Upper lobe of right lung (tissue), 1 donor: ENCODE results near the gene EIF2B5. TPM values are rescaled to one million over a fixed set of nuclear protein-coding genes. Genes with fewer than 3 reads are reported as not detected.

Experiments used
- ATAC-seq: fragments of 200-7000 bp; cut with Tn5 transposase; one replicate; pipeline ENCODE4 v1.9.1; 2020; ENCODE audit warnings: mild to moderate bottlenecking, moderate library complexity
- DNase-seq: peaks from one replicate; pipeline ENCODE4 v3.0.0-alpha.2; 2020
- H3K27ac ChIP-seq: fragments of 200-600 bp; one replicate; pipeline ENCODE4 v1.8.0; 2022
- H3K27me3 ChIP-seq: fragments of 200-600 bp; one replicate; pipeline ENCODE4 v1.8.0; 2022; ENCODE audit warnings: mild to moderate bottlenecking
- H3K36me3 ChIP-seq: fragments of 200-600 bp; one replicate; pipeline ENCODE4 v1.8.0; 2022
- H3K4me1 ChIP-seq: fragments of 200-600 bp; one replicate; pipeline ENCODE4 v1.8.0; 2022
- H3K4me3 ChIP-seq: fragments of 200-600 bp; one replicate; pipeline ENCODE4 v1.8.0; 2022; ENCODE audit warnings: mild to moderate bottlenecking
- H3K9me3 ChIP-seq: fragments of 200-600 bp; one replicate; pipeline ENCODE4 v1.8.0; 2022
- intact Hi-C: fragments of 100-400 bp; cut with DNase I; formaldehyde crosslinking; loops from one replicate; pipeline ENCODE4 v1.11.0; 2022
- total RNA-seq: library from RNA; stranded (reverse); fragmentation: NEBNext Ultra II Directional; extraction: Animal tissue kit (Norgen Biotek cat#: 25700); gene quantifications from one replicate; pipeline ENCODE4 v1.2.1, GENCODE V29; 2021
- TF ChIP-seq, protein P1 (sequence below): fragments of 200-600 bp; IDR thresholded peaks from one replicate; pipeline ENCODE4 v1.8.0; 2022; ENCODE audit warnings: antibody characterized with exemption
- donor health status: DM: no; HTN: yes; CAD: no; lungs with severe emphysema.

EIF2B5 gene
- total RNA-seq, 1 donor from 2014 or later, result 37.6 TPM

DNA sequence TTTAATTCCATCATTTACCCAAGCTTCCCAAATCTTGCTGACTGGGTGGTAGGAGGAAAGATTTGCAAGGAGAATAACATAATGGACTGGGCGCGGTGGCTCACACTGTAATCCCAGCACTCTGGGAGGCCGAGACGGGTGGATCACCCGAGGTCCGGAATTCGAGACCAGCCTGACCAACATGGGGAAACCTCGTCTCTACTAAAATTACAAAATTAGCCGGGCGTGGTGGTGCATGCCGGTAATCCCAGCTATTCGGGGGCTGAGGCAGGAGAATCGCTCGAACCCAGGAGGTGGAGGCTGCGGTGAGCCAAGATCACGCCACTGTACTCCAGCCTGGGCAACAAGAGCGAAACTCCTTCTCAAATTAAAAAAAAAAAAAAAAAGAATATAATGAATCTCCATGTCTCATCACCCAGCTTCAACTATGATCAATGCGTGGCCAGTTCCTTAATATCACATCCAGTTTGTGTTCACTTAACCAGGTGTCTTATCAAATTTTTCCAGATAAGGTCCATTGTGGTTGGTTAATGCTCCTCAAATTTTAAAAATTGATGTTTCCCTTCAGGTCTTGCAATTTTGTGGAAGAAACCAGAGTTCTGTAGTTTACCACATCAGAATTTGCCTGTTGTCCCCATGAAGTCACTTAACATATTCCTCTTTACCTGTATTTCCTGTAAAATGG lies 49.5 kb downstream of the EIF2B5 start:
- Histone ChIP-seq H3K27ac (peak overlapping the region; percentile 80), H3K4me3 (no peak overlapping the region), H3K27me3 (no peaks in the 10 kb centered on the region), H3K4me1 (peaks cover 19% of the 10 kb centered on the region), H3K9me3 (no peaks in the 10 kb centered on the region), H3K36me3 (peaks cover 66% of the 10 kb centered on the region)
- DNase-seq (no peak), ATAC-seq (no peak)
- intact Hi-C loops, result no loop called here
- TF ChIP-seq, protein P1, sequence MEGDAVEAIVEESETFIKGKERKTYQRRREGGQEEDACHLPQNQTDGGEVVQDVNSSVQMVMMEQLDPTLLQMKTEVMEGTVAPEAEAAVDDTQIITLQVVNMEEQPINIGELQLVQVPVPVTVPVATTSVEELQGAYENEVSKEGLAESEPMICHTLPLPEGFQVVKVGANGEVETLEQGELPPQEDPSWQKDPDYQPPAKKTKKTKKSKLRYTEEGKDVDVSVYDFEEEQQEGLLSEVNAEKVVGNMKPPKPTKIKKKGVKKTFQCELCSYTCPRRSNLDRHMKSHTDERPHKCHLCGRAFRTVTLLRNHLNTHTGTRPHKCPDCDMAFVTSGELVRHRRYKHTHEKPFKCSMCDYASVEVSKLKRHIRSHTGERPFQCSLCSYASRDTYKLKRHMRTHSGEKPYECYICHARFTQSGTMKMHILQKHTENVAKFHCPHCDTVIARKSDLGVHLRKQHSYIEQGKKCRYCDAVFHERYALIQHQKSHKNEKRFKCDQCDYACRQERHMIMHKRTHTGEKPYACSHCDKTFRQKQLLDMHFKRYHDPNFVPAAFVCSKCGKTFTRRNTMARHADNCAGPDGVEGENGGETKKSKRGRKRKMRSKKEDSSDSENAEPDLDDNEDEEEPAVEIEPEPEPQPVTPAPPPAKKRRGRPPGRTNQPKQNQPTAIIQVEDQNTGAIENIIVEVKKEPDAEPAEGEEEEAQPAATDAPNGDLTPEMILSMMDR, result no peak

DNA sequence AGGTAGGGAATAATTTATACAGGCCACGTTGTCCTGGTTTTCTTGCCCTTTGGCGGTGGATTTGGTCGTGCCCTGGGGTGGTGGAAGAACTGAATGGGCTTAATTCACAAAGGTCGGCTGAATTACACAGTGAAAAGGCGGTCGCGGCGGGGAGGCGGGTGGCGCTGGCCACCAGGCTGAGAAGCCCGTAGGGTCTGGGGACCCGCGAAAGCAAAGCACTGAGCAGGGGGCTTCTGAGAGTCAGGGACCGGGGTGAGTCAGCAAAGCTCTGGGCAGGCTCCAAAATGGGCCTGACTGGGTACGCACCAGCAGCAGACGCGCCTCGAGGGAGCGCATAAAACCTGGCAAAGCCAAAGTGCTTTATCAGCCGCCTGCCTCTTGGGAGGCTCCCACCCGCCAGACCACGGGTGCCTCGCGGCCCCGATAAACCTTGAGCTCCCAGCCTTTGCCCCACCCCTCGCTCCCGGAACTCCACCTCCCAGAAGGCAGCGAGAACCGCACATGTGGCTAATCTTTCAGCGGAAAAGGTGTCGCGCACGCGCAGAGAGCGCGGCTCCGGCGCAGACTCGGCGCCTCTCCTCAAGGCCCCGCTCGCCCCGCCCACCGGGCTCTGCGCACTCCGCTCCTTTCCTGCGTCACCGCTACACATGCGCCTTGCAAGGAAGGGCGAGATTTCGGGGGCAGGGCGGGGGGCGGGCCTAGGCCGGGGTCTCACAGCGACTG lies 50.5 kb downstream of the EIF2B5 start:
- intact Hi-C loops, result no loop called here
- TF ChIP-seq, protein P1, result no peak

DNA sequence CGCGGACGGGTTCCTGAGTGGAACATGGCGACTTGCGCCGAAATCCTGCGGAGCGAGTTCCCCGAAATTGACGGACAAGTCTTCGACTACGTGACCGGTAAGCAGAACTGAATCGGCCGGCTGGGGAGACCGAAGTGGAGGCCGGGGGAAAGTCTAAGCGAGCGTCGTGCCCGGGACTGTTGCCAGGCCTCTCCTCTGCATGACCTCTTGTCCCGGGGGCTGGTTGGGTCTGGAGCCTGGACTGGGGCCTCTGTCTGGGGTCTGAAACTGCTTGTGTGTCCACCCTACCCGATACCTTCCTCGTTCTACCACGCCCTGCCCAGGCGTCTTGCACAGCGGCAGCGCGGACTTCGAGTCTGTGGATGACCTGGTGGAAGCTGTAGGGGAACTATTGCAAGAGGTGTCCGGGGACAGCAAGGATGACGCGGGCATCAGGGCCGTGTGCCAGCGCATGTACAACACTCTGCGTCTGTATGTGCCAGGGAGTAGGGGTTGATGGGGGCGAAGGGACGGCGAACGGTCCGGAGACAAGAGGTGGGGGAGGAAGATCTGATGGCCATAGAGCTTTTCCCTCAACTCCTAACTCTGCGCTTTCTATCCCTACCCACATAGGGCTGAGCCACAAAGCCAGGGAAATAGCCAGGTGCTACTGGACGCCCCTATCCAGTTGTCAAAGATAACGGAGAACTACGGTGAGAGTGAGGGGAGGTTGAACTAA lies 51.2 kb downstream of the EIF2B5 start, which contains the start of gene ABCF3:
Gene ABCF3, plus strand, starts transcription at position 16 of the 718 bp plus-strand sequence. Its CDS starts 9 bp downstream, at position 25.
- TF ChIP-seq, protein P1, result no peak
- peak; percentile 37 for ATAC-seq
- H3K9me3 ChIP-seq, result no peaks in the 10 kb centered on the region
- peak within 1 kb of the TSS; percentile 84 for H3K27ac ChIP-seq
- intact Hi-C loops, result no loop called here
- peak within 1 kb of the TSS; percentile 84 for H3K4me3 ChIP-seq
- peaks cover 66% of the 10 kb centered on the region for H3K36me3 ChIP-seq
- H3K27me3 ChIP-seq, result no peaks in the 10 kb centered on the region
- peak; percentile 82 for DNase-seq
- peaks cover 19% of the 10 kb centered on the region for H3K4me1 ChIP-seq

More for the DNA sequence above, 50.5 kb downstream of the EIF2B5 start:
- Histone ChIP-seq H3K27me3 (no peaks in the 10 kb centered on the region), H3K9me3 (no peaks in the 10 kb centered on the region), H3K36me3 (peaks cover 66% of the 10 kb centered on the region), H3K4me1 (peaks cover 19% of the 10 kb centered on the region), H3K27ac (peak overlapping the region; percentile 84), H3K4me3 (peak overlapping the region; percentile 84)
- DNase-seq, result peak; percentile 100
- peak; percentile 98 for ATAC-seq

DNA sequence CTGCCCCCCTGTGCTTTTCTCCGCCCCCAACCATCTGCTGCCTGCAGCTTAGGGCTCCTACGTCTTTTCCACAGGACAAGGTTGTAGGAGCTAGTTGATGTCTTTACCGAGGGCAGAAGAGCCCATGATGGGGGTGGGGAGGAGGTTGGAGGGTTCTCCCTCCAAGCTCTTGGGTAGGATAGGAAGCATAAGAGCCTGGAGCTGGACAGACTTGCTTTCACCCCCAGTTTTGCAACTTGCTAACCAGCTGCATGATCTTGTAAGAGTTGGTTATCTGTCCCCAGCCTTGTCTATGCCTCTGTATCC lies 51.7 kb downstream of the EIF2B5 start:
- no peak for ATAC-seq
- H3K27me3 ChIP-seq, result no peaks in the 10 kb centered on the region
- no peaks in the 10 kb centered on the region for H3K9me3 ChIP-seq
- H3K27ac ChIP-seq, result peak overlapping the region; percentile 84
- peak overlapping the region; percentile 84 for H3K4me3 ChIP-seq
- no peak for DNase-seq
- peaks cover 19% of the 10 kb centered on the region for H3K4me1 ChIP-seq
- intact Hi-C loops, result no loop called here
- peaks cover 66% of the 10 kb centered on the region for H3K36me3 ChIP-seq
- TF ChIP-seq, protein P1, result no peak

DNA sequence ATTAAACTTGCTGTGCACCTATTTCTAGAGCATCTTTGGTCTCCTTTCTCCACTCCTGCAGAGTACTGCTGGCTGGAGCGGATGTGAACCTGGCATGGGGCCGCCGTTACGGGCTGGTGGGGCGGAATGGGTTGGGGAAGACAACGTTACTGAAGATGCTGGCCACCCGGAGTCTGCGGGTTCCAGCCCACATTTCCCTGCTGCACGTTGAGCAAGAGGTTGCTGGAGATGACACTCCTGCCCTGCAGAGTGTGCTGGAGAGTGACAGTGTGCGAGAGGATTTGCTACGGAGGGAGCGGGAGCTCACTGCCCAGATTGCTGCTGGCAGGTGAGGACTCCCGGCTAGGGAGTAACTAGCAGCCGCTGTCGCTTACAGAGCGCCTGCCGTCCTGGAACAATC lies 52.9 kb downstream of the EIF2B5 start:
- ATAC-seq (no peak), DNase-seq (no peak)
- Histone ChIP-seq H3K27me3 (no peaks in the 10 kb centered on the region), H3K36me3 (peaks cover 66% of the 10 kb centered on the region), H3K4me1 (peaks cover 19% of the 10 kb centered on the region), H3K27ac (no peak overlapping the region), H3K4me3 (no peak overlapping the region), H3K9me3 (no peaks in the 10 kb centered on the region)
- intact Hi-C loops, result no loop called here
- TF ChIP-seq, protein P1, result no peak
